OCI-LY7 (cell line): ENCODE data around the gene CCDC33.
"Not testable (repeated sequence)": the region's sequence is repeated elsewhere in the genome, so short reads cannot be mapped to it uniquely, and the experiment has no call there.

Source experiments
- EZH2phosphoT487 ChIP-seq: fragments of 200-600 bp; sonication (generic); IDR thresholded peaks from 2 replicates; pipeline ENCODE4 v1.6.1; 2018; ENCODE audit warnings: low read depth, borderline replicate concordance, mild to moderate bottlenecking, mixed run types, antibody characterized with exemption, low read length, moderate library complexity, mixed read lengths
- TF ChIP-seq, protein P1 (sequence below): fragments of 200-600 bp; sonication (generic); conservative IDR thresholded peaks from 2 replicates; pipeline ENCODE4 v1.5.1; 2014; ENCODE audit warnings: mild to moderate bottlenecking, antibody characterized with exemption, low read length, moderate library complexity, mixed read lengths

DNA sequence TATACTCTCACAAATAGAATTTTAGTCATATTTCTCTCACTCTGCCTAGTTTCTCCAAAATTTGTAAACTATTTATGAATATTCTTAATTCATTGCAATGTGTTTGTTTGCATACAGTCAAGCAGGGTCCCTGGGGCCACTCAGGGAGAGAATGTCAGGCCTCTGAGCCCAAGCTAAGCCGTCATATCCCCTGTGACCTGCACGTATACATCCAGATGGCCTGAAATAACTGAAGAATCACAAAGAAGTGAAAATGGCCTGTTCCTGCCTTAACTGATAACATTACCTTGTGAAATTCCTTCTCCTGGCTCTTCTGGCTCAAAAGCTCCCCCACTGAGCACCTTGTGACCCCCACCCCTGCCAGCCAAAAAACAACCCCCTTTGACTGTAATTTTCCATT lies 117.9 kb downstream of the CCDC33 start:
- TF ChIP-seq, protein P1, sequence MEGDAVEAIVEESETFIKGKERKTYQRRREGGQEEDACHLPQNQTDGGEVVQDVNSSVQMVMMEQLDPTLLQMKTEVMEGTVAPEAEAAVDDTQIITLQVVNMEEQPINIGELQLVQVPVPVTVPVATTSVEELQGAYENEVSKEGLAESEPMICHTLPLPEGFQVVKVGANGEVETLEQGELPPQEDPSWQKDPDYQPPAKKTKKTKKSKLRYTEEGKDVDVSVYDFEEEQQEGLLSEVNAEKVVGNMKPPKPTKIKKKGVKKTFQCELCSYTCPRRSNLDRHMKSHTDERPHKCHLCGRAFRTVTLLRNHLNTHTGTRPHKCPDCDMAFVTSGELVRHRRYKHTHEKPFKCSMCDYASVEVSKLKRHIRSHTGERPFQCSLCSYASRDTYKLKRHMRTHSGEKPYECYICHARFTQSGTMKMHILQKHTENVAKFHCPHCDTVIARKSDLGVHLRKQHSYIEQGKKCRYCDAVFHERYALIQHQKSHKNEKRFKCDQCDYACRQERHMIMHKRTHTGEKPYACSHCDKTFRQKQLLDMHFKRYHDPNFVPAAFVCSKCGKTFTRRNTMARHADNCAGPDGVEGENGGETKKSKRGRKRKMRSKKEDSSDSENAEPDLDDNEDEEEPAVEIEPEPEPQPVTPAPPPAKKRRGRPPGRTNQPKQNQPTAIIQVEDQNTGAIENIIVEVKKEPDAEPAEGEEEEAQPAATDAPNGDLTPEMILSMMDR: not testable (repeated sequence)
- not testable (repeated sequence) for TF ChIP-seq EZH2phosphoT487
